HG03565 (cell line): ENCODE data around the gene RASSF5.

Experiments used
- ATAC-seq: cut with Tn5 transposase; IDR thresholded peaks from one replicate; pipeline ENCODE4 v1.9.1; 2021; ENCODE audit warnings: mild to moderate bottlenecking, moderate library complexity; ENCODE audit not compliant: unreplicated experiment

RASSF5 gene

DNA sequence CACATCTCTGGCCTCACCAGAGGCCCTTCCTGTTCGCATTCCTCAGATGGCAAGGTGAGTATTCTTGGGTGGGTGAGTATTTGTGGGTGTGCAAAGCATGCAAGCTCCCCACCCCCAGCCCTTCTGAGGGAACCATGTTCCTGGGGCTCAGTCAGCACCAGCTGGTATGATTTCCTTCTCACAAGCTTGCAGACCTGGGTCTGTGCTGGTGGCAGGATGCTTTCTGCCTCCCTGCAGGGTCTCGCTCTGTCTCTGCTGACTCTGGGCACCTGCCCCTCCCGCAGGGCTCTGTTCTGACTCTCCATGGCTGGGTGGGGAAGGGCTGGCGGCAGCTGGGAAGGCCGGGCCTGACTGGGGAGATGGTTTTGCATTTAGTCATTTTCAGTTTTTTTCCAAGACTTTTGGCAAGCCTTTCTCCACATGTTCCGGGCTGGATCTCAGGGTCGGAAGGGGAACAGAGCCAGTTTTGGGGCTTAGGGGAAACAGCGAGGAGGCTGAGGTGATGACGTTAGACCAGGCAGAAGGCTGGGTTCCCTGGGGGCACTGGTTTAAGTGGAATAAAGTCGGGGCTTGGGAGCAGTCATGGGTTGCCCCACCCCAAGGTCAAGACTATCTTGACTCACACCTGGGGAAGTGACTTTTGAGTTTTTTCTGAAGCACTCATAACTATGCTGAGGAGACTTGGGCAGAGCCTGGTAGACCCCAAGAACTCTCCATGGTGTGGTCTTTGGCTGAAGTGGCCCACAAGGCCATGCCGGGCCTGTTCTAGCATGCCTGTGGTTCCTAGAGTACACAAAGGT is 6.2 kb downstream of the RASSF5 start:
- no peak for ATAC-seq

DNA sequence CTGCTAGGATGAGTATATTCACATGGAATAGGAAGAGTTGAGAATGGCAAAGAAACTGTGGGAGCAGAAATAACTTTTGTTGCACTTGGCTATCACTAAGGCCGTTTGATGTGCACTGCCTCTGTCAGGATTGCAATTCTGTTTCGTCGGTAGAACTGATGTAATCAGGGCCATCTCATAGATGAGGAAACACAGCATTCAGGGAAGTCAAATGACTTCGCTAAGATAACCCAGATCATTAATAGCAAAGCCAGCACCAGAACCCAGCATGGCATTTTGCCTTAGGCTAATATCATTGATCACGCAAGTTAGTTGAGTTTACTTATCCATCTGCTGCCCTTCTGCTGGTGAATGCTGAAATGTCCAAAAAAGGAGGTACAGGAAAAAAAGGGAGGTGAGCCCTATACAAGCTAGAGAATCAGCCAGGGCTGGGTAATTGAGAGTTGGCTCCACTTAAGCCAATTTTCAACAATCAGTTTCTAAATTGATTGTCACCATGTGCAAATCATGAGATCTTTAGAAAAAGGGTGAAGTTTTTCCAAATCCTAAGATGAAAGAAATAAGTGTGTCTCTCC is 7.6 kb downstream of the RASSF5 start:
- no peak for ATAC-seq

DNA sequence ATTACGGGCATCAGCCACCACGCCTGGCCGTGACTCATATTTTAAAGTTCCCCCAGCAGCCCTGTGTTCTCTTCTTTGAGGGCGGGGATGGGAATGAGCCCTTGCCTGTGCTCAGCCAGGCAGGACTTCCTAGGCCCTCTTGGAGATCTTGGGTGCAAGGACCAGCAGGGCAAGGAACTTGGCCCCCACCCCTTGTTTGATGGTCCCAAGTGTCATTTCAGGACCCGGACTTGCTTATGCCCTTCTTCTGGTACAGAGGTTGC is 9.3 kb downstream of the RASSF5 start:
- no peak for ATAC-seq

DNA sequence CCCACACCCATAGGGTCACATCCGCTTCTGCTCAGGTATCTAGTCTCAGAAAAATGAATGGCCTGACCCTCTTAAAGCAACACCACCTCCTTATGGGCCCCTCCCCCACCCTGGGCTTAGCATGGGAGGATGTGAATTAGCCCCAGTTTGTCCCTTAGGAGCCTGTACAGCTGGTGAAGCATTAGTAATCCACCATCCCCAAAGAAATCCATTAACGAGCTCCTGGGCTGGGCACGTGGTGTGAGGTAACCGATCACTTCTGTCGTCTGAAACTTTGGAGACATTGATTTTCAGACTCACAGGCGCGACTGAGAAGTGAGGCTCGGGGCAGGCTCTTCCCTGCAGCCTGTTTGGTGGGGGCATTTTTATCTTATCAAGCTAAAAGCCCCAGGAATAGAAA is 10.5 kb downstream of the RASSF5 start:
- no peak for ATAC-seq

DNA sequence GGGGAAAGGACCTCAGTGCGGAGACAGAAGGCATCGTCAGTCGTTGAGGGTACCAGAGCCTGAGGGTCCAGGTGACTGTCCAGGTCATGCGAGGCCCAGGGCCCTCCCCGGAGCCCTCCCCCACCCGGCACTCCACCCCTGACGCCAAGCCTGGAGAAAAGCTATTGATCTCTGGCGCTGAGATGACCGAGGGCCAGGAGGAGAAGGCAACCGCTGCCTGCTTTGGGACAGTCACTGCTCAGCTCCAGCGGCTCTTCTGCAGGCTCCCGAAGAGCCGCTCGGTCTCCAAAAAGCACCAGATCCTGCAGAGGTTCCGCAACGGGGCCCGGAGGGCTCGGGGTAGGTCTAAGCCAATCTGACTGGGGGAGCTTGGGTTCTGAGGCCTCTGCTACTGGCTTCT is 10.9 kb downstream of the RASSF5 start:
- ATAC-seq, result no peak

DNA sequence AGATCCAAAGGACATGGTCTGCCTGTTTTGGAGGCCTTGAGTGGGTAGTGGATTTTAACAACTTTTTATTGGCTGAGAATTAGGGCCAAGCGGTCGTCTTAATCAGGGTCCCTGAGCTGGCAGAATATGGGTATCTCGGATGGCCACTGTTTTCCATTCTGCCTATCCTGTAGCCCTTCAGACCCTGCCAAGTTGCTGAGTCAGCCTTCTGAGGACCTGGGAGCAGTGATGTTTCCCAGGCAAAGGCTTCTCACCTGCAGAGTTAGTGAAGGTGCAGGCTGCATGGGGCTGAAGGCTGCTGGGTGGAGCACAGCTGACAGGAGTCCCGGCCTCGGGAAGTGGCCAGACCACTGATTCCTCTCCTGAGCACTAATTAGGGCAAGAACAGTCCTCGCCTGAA is 11.4 kb downstream of the RASSF5 start:
- ATAC-seq, result no peak

DNA sequence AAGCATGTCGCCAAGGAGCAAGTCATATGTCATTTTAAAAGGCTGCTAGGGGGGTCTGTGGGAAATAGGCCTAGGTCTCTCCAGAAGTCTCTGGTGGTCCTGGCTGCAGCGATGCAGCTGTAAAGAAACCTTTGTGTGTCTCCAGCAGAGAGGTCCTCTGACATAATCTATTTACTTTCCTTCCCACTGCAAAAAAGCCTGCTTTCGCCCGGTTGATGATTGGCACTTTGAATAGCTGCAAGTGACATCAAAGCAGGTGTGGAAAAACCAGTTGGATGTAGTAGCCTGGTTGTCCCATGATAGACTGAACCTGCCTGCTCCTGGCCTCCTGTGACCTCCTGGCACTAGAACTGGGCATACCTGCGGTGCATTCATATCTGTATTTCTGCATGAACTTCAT is 13.8 kb downstream of the RASSF5 start:
- ATAC-seq, result no peak

- no peak for ATAC-seq
Observed at GRCh38 chr1:206521694-206522402, 14.5 kb downstream of the RASSF5 start.

DNA sequence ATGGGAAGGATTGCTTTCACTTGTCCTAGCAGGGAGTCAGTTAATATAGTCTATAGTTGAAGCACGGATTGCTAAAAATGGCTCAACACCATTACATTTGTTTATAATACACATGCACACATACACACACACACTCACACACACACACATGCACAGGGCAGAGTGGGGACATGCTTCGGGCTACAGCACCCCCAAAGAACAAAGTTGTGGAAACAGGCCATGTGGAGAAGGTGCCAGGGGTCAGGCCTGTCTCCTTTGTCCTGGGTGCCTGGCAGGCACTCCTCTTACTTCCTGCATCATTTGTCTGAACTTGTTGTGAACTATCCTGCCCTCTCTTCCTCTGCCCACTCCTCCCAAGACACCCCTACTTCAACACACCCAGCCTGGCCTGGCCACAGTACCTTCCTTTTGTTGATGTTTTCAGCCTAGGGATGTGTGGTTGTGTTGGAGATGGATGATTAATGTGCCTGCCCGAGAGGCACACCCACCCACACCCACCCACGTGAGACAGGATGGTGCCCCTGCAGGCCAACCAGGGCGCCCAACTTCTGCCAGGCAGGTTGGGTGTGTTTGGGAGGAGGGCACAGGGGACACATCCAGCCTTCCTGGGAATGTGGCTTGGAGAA is 17.5 kb downstream of the RASSF5 start:
- no peak for ATAC-seq

GRCh38 chr1:206526064-206526911 is 19.0 kb downstream of the RASSF5 start:
- ATAC-seq, result no peak

GRCh38 chr1:206529425-206529824 is 22.1 kb downstream of the RASSF5 start:
- no peak for ATAC-seq

DNA sequence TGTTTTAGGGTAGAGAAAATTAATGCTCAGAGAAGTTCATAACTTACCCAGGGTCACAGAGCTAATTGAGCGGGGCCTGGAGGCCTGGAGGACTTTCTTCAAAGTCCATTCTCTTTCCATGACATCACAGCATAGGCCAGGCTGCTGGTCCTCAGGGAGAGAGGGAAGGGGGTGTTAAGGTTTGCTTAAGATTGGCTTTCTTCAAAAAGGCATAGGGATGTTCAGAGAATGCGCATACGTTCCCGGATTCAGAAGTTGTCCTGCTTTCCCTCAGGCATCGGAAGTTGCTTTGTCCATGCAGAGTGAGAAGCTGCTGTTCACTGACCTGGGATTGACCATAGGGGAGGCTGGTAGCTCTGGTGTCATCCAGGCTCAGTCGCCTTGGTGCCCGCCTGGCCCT is 25.0 kb downstream of the RASSF5 start:
- no peak for ATAC-seq

DNA sequence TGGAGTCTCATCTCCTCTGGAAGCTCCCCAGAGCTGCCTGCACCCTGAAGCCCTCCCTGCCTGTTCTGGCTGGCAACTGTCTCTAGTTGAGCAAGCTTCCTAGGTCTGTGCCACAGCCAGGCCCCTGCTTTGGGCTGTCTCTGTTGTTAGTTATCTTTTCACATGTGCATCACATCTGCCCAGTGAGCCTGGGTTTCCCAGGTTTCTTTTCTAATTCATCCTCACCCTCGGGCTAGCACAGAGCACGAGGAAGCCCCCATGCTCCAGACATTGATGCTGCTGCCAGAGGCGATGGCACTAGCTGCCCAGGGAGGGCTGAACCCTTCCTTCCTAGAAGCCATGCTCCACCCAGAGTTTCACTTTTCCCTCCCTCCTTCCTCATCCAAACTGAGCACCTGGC is 27.2 kb downstream of the RASSF5 start:
- no peak for ATAC-seq

DNA sequence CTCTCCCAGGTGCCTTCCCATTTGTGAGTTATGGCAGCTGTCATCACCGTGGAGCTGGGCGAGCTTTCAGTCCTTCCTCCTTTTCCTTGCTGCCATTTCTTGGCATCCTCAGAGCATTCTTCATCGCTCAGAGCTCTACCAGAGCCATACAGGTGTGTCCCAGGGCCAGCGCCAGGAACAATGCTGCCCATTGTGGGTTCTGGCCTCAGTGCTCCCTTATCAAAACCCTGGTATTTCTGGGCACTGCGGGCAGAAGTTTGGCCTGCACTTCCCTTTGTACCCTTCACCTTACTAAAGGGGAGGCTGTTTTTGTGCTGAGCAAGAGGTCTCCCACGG is 28.5 kb downstream of the RASSF5 start:
- no peak for ATAC-seq

DNA sequence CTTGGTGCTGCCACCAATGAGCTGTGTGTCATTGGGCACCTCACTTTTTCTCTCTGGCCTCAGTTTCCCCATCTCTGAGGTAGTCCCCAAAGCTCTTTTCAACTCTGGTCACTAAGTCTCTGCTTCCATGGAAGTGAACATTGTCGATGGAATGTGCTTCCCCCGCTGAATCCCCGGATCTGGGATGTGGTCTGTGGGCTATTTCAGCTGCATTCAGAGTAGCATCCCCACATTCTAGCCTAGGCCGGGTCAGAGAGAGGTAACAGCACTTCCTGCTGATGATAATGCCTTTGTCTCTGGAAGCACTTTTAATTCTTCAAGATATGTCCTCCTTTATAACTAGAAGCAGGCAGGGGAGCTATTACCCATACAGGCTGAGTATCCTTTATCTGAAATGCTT is 29.8 kb downstream of the RASSF5 start:
- no peak for ATAC-seq

DNA sequence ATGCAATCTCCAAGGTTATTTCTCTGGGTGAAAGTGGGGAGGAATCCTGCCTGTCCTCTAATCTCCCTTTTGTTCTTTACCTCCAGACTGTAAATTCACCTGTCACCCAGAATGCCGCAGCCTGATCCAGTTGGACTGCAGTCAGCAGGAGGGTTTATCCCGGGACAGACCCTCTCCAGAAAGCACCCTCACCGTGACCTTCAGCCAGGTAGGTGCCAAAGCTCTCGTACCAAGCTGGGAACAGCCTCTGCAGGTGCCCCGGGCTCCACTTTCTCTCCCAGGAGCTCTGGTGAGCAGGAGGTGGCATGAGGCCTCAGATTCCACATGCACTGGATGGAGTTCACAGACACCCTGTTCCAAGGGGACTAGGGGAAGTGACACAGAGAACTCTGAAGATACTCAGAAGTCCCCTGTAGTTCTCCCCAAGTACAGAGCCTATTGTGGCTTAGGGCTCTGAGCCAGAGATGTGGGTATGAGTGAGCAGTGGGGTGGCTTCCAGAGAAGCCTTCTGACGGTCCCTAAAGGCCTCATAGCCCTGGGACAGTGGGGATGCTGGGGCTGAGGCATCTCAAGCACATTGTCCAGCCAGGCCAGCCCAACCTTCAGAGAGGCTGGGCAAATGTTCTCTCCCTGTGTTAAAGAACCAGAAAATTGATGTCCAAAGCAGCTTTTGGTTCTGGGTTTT is 30.9 kb downstream of the RASSF5 start:
- ATAC-seq, result no peak

DNA sequence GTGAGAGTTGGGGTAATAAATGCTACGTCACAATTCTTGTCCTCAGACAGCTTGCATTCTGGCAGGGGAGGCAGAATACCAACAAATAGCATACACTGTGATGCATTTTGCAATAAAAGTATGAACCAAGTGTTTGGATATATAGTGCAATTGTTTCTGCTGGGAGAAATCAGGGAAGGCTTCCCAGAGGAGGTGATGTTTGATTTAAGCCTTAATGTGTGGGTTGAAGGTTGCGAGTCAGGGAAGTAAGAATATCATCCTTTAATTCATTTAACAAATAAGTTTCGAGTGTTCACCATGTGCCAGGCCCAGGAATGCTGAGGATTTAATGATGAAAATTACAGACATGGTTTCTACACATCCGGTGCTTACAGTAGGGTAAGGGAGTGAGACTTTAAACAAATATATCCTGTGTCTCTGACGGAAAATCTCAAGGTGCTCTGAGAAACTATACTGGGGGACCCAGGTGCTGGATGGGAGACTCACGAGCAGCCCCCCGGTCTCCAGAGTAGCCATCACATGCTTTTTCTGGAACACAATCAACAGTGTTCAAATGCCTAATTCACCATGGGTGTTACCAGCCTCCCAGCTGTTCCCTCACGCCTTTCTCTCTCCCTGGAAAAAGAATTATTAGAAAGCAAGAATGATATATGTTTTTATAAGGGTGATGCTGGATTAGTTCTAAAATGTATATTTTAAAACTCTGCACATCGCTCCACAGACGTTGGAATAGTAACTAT is 31.7 kb downstream of the RASSF5 start:
- no peak for ATAC-seq

DNA sequence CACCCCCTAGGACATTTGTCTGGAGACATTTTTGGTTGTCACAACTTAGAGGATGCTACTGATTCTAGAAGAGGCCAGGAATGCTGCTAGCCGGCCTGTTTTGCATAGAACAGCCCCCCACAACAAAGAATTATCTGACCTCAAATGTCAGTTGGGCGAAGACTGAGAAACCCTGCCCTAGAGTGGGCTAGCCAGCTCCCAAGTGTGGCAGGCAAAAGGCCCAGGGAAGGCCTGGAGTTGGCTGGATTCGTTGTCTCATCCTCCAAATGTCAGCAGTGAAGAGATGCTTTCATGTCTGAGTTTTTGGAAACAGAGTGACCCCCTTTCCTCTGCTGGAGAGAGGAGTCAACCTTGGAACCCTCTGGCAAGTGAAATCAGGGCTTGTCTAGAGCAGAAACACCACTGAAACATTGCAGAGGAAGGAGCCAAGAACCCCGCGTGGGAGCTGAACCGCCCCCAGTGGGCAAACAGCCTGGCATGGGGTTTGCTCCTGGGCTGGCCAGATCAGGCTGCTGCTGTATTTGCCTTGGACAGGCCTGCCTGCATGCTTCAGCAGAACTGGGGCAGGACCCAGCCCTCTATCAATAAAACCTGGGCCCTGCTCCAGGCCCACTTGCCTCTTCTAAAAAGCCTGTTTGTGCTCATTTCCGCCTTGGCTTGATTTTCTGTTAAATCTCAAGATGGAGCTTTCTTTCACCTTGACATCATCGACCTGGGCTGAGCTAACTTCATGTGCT is 32.9 kb downstream of the RASSF5 start:
- ATAC-seq, result no peak

GRCh38 chr1:206541236-206541833 is 34.0 kb downstream of the RASSF5 start:
- ATAC-seq, result no peak
